ENCODE data around the gene ZNF784.
A peak's percentile ranks its signal among the peaks of the same experiment; 100 is the strongest.

Gene ZNF784, protein sequence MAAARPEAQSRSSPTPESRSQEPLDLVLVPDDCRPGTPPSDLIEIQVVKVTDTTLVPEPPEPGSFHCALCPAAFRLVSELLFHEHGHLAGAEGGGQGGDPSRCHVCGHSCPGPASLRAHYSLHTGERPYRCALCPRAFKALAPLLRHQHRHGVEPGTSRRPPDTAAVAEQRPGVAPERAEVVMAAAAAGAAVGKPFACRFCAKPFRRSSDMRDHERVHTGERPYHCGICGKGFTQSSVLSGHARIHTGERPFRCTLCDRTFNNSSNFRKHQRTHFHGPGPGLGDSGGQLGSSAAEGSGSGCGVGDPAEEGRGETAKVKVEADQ

DNA sequence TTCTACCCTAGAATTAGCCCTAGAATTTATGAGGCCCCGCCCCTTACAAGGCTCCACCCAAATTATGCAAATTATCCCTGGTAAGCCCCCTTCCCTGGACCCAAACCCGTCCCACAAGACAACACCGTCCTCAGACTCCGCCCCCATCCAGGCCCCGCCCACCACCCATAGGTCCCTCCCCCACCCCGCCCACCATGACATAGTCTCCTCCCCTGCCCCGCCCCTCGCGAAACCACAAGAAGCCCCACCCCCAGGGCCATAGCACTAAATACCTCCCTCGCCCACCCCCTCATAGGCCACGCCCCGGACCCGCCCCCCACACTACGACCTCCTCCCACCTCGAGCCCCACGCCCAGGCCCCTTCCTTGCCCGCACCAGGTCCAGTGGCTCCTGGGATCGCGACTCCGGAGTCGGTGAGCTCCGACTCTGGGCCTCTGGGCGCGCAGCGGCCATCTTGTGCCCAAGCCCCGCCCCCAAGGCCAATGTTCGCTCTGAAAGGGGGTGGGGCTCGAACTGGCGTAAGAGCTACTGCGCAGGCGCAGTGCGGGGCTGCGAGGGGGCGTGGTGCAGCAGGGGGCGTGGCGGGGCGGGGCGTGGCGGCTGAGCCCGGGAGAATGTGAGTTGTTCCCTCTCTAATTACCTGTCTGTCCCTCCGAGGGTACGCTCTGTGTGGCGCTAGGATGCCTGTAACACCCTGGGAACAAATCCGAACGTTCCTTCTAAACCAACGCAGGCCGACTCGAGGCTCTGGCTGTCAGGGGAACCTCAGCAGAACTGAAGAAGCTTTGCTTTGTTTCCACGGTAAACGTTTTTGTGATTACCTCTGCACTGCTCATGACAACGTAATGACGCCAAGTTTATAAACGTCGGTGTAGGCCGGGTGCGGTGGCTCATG is at the start of gene ZNF784:
Gene ZNF784 (minus strand): TSS at position 458 of the 895 bp plus-strand sequence. CDS start 5 bp downstream, at position 453.
- peak; percentile 68 for DNase-seq (ENCODE audit: low read depth, low spot score)

DNA sequence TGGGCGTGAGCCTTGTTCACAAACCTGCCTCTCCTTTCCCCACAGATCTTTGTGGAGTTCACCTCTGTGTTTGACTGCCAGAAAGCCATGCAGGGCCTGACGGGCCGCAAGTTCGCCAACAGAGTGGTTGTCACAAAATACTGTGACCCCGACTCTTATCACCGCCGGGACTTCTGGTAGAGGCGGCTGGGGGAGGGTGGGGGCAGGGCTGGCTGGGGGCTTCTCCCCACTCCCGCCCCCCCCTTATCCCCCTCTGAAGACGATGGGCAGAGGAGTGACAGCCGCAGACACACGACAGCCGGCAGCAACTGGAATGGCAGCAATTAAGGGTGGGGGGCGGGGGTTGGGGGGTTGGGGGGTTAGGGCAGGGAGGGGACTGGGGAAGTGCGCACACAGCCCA is 49.5 kb upstream of the ZNF784 start:
- DNase-seq (ENCODE audit: low read depth, low spot score) = no peak

DNA sequence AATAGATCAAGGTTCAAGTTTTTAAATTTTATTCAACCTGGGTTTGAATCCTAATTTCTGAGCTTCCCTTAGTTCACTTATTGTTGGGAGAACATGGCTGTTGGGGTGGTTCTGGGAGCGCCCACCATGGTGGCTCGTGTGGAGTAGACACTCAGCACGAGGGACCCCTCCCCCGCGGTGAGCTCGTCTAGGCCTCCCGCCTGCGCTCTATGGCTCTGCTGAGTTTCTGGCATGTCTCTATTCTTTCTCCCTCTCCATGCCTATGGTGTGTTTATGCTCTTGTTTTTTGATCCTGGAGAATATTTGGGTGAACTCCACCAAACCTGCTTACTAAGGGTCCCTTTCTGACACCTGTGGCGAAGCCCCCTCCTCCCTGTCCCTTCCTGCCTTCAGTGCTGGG is 49.1 kb upstream of the ZNF784 start:
- no peak for DNase-seq (ENCODE audit: low read depth, low spot score)

DNA sequence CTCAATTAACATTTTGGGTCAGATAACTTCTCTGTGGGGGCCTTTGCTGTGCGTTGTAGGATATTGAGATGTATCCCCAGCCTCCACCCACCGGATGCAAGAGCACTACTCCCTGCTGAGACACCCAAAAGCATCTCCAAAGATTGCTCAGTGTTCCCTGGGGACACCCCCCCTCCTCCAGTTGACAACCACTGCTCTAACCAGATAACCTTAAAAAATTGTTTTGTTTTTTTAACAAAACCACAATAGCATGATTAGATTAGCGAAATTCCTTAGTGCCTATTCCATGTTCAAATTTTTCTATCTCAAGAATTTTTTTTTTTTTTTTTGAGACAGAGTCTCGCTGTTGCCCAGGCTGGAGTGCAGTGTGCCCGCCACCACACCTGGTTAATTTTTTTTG is 48.1 kb upstream of the ZNF784 start:
- DNase-seq (ENCODE audit: low read depth, low spot score) = no peak

DNA sequence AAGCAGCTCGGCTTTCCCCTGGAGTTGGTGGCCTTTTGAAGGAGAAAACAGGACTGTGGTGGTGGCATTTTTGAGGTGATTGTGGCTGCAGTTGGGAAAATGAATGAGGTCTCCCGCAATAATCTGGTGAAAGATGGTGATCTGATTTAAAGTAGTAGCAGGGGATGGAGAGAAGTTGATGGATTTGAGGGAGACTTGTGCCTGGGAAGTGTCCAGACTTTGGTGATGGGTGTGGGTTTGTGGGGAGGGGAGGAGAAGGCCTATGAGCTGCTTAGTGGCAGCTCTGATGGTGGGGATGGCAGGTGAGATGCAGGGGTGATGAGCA is 46.6 kb upstream of the ZNF784 start:
- DNase-seq (ENCODE audit: low read depth, low spot score) = no peak

DNA sequence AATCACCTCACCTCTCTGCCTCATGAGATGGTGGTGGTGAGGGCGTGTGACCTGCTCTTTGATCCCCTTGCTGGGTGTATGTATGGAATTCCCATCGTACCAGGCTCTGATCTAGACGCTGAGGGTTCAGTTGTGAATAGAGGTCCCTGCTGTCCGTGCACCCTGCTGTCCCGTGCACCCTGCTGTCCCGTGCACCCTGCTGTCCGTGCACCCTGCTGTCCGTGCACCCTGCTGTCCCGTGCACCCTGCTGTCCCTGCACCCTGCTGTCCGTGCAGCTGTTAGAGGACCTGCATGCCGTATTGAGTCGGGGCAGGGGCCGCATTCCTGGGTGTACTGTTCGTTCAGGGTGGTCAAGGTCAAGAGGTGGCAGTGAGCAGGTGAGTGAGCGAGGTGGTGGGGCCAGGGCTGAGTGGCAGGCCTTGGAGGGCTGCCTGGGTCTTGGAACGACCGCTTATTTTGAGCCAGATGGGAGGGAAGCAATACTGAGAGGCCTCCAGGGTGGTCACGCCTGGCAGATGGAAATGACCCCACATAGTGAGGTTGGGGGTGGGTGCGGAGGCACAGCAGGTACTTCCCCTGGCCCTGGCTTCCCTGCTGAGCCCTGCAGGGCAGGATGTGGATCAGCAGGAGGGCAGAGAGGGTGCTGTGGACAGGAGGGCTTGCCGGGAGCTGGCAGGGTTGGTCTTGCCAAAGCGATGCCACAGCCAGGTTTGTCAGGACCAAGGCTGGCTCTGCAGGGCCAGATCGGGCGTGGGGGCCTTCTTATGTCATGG is 46.1 kb upstream of the ZNF784 start:
- DNase-seq (ENCODE audit: low read depth, low spot score) = no peak

DNA sequence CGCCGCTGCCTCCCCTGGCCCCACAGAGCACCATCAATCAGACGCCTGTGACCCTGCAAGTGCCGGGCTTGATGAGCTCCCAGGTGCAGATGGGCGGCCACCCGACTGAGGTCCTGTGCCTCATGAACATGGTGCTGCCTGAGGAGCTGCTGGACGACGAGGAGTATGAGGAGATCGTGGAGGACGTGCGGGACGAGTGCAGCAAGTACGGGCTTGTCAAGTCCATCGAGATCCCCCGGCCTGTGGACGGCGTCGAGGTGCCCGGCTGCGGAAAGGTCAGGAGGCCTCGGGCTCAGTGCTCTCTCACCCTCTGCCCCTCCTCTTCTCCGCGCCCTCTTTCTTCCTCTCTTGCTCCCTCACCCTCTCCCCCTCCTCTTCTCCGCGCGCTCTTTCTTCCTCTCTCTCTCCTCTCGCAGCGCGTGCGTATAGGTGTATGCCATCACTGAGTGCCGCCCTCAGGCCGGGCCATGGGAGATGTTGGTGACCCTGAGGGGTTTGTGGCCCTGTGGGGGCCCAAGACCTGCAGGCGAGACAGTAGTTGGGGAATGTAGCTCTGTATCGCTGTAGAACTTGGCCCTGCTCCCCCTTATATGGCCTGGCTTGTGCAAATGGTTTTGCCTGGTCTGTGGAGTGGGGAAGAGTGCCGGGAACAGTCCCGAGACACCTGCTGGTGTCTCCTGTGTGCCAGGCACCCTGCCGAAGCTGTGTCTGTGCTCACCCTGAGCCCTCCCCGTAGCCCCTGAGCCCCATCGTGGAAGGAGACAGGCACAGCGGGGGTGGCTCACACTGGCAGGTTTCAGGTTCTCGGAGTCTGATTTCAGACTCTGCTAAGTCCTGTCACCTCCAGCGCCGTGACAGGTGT is 45.3 kb upstream of the ZNF784 start:
- DNase-seq (ENCODE audit: low read depth, low spot score) = no peak

DNA sequence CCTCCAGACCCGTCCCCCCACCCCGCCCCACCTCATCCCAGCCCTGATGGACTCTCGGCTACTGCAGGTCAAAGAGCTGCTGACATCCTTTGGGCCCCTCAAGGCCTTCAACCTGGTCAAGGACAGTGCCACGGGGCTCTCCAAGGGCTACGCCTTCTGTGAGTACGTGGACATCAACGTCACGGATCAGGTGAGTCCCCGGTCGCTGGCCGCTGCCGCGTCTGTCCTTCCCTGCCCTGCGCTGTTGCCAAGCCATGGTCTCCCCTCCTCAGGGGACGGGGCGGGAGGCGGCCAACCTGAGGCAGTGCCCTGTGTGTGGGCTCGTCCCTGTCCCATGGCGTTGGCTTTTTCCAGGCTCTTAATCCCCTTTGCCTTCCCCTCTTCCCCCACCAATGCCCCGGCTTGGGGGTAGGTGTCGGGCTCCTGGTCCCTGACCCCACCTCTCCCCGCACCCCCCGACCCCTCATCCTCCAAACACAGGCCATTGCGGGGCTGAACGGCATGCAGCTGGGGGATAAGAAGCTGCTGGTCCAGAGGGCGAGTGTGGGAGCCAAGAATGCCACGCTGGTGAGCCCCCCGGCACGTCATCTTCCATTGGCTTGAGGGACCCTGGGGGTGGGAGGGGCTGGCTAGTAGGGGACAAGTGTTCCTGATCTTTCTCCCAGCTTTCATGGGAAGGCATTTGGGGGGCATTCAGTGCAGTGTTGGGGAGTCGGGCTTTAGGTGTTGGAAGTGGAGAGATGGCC is 44.4 kb upstream of the ZNF784 start:
- DNase-seq (ENCODE audit: low read depth, low spot score) = no peak

DNA sequence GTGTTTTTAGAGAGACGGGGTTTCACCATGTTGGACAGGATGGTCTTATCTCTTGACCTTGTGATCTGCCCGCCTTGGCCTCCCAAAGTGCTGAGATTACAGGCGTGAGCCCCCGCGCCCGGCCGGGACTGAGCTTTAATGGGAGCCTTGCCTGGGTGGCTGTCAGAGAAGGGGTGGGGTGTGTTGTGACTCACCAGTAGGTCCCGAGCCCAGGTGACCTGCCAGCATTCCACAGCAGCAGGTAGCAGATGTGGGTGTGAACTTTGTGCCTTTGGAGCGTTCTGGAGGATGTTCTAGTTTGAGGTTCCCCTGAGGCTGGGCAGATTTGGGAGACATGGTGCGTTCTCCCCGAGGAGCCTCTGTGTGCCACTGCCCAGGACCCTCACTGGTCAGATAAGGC is 43.6 kb upstream of the ZNF784 start:
- no peak for DNase-seq (ENCODE audit: low read depth, low spot score)

DNA sequence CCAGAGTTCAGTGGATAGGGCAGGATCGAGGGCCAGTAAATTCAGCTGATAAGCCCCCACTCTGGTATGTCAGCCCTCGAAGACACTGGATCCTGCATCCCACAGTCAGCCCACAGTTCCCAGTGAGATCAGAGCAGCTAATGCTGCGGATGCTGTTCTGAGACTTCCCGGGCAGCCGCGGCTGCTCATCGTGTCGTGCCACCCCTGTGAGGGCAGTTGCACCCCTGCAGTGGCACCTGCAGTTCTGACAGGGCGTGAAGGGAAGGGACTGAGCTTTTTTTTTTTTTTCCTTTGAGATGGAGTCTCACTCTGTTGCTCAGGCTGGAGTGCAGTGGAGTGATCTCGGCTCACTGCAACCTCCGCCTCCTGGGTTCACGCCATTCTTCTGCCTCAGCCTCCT is 43.1 kb upstream of the ZNF784 start:
- DNase-seq (ENCODE audit: low read depth, low spot score) = no peak

DNA sequence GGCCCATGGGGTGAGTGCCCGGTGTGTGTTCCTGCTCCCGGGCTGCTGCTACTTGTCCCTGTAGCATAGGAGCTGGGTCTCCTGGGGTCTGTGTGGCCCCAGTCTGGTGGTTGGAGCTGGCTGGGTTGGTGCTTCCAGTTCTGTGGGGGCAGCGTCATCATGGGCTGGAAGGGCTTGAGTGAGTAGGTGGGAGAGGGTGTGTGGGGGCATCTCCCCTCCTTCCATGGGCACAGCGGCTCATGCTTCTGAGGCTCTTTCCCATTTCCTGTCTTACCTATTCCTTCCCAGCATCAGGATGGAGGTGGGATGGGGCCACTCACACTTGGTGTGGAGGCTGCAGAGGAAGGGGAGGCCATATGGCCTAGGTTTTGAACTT is 42.6 kb upstream of the ZNF784 start:
- DNase-seq (ENCODE audit: low read depth, low spot score) = no peak

DNA sequence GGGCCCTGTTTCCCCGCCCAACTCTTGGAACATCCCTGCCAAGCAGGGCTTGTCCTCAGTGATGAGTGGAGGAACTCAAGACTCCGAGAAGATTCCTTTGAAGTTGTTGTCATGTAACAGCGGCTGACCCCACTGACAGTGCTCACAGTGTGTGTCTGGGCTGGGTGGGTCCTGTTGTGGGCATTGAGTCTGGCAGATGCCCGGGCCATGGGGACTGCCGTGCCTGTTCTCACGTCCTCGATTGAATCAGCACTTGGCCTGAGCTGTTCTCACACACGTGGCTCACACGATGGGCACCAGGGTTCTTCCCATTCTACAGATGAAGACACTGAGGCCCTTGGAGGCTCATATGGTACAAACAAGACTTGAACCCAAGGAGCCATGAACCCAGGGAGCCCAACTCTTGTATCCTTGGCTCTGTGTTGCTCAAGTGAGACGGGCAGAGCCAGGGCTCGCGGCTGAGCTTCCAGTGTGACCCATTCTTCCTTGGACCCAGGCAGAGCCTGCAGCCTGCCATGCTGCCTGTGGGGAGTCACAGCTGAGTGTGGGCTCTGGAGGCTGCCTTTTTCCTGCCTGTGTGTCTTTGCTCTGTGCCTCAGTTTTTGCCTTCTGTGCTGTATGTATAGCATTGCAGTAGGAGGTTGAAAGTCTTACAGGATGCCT is 42.1 kb upstream of the ZNF784 start:
- DNase-seq (ENCODE audit: low read depth, low spot score) = no peak

DNA sequence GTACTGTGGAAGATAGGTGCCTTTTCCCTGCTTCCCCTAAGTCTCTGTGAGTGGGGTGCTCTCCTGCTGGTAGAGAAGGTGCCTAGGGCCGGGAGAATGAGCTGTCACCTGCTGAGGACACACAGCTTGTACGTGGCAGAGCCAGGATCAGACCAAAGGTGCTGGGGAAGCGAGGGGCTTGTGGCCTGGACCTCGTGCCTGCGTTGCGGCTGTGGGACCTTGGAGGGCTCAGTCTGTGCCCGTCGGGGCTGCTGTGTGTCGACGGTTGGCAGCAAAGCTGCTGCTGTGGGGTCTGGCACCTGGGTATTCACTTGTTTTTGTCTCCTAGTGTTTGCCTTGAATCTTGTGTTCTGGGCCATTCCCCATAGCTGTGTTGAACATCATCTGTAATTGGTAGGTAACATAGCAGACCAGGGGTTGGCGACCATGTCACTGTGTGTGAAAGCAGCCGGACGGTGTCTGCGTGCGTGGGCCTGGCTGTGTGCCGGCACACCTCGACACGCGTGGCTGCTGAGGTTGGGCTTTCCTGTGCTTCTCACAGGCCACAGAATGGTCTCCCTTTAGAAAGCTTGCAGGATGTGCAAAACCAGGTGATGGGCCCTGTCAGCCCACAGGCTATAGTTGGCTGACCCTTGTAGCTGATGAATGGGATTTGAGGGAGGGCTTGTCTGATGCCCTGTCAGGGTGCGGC is 39.6 kb upstream of the ZNF784 start:
- DNase-seq (ENCODE audit: low read depth, low spot score) = no peak

DNA sequence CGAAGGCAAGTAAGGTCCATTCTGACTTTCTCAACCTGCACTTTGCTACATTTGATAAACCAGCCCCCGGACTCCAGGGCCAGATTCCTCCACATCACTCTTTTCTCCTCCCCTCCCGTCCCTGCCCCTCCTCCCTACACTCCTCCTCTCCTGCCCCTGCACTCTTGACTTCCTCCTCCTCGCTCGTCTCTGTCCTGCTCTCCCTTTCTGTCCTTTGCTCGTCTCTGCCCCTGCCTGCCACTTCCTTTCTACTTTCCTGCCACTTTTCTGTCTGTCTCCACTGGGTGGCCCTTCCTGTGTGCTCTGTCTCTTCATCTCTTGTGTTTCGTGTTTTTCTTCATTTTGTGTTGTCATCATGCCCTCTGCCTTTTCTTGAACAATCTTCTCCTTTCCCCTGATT is 37.5 kb upstream of the ZNF784 start:
- no peak for DNase-seq (ENCODE audit: low read depth, low spot score)

DNA sequence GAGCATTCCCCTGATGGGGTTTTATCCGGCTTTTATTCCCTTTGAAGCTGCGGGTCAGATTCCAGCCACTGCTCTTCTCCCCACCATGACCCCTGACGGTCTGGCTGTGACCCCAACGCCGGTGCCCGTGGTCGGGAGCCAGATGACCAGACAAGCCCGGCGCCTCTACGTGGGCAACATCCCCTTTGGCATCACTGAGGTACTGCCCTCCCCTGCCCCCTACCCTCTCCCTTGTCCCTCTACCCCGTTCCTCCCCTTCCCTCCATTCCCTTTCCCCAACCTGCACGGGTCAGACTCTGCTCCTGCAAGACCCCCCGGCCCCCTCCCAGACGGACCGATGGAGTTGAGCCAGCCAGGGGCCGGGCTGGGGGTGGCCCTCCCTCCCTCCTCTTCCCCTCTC is 36.6 kb upstream of the ZNF784 start:
- no peak for DNase-seq (ENCODE audit: low read depth, low spot score)

DNA sequence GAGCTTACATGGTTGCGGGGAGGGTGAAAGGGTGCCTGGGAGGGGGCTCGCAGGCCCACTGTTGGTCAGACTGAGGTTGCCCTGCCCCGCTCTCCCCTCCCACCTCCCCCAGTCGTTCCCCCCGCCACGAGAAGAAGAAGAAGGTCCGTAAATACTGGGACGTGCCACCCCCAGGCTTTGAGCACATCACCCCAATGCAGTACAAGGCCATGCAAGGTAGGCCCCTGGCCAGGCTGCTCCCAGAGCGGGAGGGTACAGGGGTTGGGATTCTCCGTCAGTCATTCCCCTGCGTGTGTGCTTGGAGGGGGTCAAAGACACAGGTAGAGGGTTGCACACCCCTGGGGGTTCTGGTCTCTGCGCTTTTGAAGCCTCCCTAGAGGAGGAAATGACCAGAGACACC is 36.0 kb upstream of the ZNF784 start:
- no peak for DNase-seq (ENCODE audit: low read depth, low spot score)

DNA sequence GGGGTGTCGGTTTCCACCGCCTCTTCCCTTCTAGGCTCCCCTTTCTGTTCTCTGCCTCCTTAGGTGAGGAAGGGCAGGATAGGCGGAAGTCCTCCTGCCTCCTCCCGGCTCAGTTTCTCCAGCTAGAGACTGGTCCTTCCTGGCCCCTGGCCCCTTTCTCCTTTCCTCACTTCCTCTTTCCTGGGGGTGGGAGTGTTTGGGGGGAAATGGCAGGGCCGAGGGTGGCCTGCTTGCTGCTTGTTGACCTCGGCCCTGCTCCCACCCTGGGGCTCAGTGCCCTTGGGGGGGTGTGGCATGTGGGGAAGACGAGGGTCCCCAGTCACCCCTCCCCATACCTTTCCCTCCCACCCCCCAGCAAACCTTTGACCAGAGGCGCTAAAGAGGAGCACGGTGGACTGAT is 35.5 kb upstream of the ZNF784 start:
- DNase-seq (ENCODE audit: low read depth, low spot score) = no peak

DNA sequence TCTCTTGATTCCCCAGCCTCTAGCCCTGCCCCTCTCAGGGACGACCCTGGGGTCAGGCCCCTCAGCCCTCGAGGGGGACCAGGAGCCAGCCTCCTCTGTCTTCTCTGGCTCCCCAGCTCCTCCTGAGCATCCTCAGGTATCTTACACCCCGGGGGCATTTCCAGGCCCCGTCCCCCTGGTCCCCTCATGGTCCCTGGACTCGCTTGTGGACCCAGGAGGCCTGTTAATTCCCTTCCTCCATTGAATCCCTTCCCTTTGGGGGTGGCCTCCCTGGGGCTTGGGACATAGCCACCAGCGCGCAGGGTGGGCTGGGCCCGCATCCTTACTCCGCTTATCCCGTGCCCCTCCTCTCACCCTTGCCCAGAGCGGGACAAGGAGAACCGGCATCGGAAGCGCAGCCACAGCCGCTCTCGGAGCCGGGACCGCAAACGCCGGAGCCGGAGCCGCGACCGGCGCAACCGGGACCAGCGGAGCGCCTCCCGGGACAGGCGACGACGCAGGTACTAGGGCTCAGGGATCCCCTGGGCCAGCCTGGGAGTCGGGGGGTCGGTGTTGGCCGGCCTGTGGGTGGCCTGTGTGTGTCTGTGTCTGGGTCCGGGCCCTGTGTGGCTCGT is 34.6 kb upstream of the ZNF784 start:
- no peak for DNase-seq (ENCODE audit: low read depth, low spot score)
